GM12878 (cell line): ENCODE data around the gene PLCB4.

Experiments used
- BHLHE40 ChIP-seq, 2 experiments: fragments of 450-650 bp in 1 of 2; IDR thresholded peaks; 2 replicates each; pipeline ENCODE4 v1.6.1; 2011 to 2017; ENCODE audit warnings: low read depth in 2 of 2, borderline replicate concordance in 1 of 2, improper control_type of control experiment in 1 of 2, low read length in 1 of 2, mild to moderate bottlenecking in 1 of 2
- EGR1 ChIP-seq, 2 experiments: IDR thresholded peaks; 1 replicate in 1 of 2; 2 replicates in 1 of 2; pipeline ENCODE4 v1.6.1; 2011 to 2012; ENCODE audit warnings: low read depth in 2 of 2, low read length in 2 of 2, borderline replicate concordance in 1 of 2, mild to moderate bottlenecking in 1 of 2, moderate library complexity in 1 of 2
- EZH2 ChIP-seq: IDR thresholded peaks from 2 replicates; pipeline ENCODE4 v1.6.1; 2012; ENCODE audit warnings: low read depth, mild to moderate bottlenecking, control low read depth, inconsistent platforms, low read length, borderline replicate concordance; ENCODE audit not compliant: control insufficient read depth
- HDAC2 ChIP-seq: fragments of 200-600 bp; sonication (generic); IDR thresholded peaks from 2 replicates; pipeline ENCODE4 v1.6.1; 2017
- JUND ChIP-seq: IDR thresholded peaks from 2 replicates; pipeline ENCODE4 v1.6.1; 2012; ENCODE audit warnings: low read depth, mild to moderate bottlenecking, low read length, improper control_type of control experiment, moderate library complexity
- POLR2AphosphoS5 ChIP-seq: IDR thresholded peaks from 2 replicates; pipeline ENCODE4 v1.6.1; 2011; ENCODE audit warnings: mild to moderate bottlenecking, low read length, inconsistent platforms
- SP1 ChIP-seq: IDR thresholded peaks from one replicate; pipeline ENCODE4 v1.6.1; 2011; ENCODE audit warnings: low read depth, low read length
- TF ChIP-seq, protein P1 (sequence below), 3 experiments: IDR thresholded peaks in 2 of 3; conservative IDR thresholded peaks in 1 of 3; 2 replicates each; pipeline ENCODE4 v1.5.1; 2011; ENCODE audit warnings: low read depth in 3 of 3, low read length in 3 of 3, mild to moderate bottlenecking in 3 of 3, control low read depth in 2 of 3, moderate library complexity in 2 of 3, inconsistent platforms in 1 of 3, mixed read lengths in 1 of 3; ENCODE audit not compliant: control insufficient read depth in 2 of 3, insufficient read depth in 1 of 3; ENCODE audit errors: extremely low read depth in 1 of 3
- TF ChIP-seq, protein P2 (sequence below): IDR thresholded peaks from 2 replicates; pipeline ENCODE4 v1.6.1; 2012; ENCODE audit warnings: low read length, inconsistent platforms
- TF ChIP-seq, protein P3 (sequence below): fragments of 450-650 bp; IDR thresholded peaks from 2 replicates; pipeline ENCODE4 v1.6.1; 2017; ENCODE audit warnings: mild to moderate bottlenecking, low read depth, inconsistent platforms; ENCODE audit not compliant: poor library complexity, severe bottlenecking

DNA sequence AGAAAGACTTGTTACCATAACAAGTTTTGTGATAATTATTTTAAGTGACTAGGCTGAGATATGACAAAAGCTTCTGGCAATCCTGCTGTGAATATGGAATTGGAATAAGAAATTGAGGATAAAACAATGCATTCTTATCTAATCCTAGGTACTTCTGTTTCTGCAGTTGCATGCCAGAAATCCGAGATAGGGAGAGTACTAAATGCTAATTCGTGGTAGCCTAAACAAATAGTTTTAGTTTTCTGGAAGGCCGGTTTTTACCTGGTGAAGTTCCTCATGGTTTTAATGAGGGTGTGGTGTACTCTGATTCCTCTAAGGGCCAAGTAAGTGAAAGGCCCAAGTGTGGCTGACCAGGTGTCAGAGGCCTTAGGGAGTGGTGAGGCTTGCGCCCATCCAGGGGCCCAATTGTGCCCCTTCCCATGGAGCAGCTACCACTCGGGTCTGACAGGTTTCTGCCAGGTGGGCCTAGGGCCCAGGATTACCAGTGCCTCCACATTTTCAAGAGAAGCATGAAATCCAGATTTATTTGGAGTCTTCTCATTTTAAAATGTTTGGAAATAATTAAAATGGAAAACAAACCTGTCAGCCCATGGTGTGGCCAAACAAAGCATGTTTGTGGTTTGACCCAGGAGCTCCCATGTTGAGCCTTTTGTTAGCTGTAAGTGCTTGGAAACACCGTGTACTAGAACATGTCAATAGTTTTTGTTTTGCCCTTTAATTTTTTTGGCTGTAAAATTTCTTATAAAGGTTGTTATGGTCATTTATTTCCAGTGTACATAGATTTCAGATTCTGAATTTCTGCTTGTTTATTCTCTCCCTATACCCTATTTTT, 6.6 kb downstream of the PLCB4 start:
- TF ChIP-seq POLR2AphosphoS5 (no peak), BHLHE40 (IDR thresholded peaks at IDR 0.05; ENCODE audit: borderline replicate concordance in 1 of 2, low read depth in 2 of 2, low read length in 1 of 2) (no peak), JUND (no peak), HDAC2 (no peak), EZH2 (no peak), SP1 (no peak), EGR1 (IDR thresholded peaks at IDR 0.05; ENCODE audit: borderline replicate concordance in 1 of 2, low read depth in 2 of 2, low read length in 2 of 2) (no peak)
- TF ChIP-seq, protein P1, sequence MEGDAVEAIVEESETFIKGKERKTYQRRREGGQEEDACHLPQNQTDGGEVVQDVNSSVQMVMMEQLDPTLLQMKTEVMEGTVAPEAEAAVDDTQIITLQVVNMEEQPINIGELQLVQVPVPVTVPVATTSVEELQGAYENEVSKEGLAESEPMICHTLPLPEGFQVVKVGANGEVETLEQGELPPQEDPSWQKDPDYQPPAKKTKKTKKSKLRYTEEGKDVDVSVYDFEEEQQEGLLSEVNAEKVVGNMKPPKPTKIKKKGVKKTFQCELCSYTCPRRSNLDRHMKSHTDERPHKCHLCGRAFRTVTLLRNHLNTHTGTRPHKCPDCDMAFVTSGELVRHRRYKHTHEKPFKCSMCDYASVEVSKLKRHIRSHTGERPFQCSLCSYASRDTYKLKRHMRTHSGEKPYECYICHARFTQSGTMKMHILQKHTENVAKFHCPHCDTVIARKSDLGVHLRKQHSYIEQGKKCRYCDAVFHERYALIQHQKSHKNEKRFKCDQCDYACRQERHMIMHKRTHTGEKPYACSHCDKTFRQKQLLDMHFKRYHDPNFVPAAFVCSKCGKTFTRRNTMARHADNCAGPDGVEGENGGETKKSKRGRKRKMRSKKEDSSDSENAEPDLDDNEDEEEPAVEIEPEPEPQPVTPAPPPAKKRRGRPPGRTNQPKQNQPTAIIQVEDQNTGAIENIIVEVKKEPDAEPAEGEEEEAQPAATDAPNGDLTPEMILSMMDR (IDR thresholded peaks at IDR 0.05 in 2 of 3, conservative IDR thresholded peaks at IDR 0.05 in 1 of 3; ENCODE audit: control insufficient read depth in 2 of 3, extremely low read depth in 1 of 3, insufficient read depth in 1 of 3, low read depth in 3 of 3, low read length in 3 of 3) = no peak
- TF ChIP-seq, protein P2, sequence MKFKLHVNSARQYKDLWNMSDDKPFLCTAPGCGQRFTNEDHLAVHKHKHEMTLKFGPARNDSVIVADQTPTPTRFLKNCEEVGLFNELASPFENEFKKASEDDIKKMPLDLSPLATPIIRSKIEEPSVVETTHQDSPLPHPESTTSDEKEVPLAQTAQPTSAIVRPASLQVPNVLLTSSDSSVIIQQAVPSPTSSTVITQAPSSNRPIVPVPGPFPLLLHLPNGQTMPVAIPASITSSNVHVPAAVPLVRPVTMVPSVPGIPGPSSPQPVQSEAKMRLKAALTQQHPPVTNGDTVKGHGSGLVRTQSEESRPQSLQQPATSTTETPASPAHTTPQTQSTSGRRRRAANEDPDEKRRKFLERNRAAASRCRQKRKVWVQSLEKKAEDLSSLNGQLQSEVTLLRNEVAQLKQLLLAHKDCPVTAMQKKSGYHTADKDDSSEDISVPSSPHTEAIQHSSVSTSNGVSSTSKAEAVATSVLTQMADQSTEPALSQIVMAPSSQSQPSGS = no peak
- TF ChIP-seq, protein P3, sequence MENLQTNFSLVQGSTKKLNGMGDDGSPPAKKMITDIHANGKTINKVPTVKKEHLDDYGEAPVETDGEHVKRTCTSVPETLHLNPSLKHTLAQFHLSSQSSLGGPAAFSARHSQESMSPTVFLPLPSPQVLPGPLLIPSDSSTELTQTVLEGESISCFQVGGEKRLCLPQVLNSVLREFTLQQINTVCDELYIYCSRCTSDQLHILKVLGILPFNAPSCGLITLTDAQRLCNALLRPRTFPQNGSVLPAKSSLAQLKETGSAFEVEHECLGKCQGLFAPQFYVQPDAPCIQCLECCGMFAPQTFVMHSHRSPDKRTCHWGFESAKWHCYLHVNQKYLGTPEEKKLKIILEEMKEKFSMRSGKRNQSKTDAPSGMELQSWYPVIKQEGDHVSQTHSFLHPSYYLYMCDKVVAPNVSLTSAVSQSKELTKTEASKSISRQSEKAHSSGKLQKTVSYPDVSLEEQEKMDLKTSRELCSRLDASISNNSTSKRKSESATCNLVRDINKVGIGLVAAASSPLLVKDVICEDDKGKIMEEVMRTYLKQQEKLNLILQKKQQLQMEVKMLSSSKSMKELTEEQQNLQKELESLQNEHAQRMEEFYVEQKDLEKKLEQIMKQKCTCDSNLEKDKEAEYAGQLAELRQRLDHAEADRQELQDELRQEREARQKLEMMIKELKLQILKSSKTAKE = no peak
